ENCODE results near the gene CRTC1. TPM values are rescaled to one million over a fixed set of nuclear protein-coding genes. Genes with fewer than 3 reads are reported as not detected.

The CRTC1 gene
- total RNA-seq, 1 experiment from 2014 or later = 3.7 TPM

DNA sequence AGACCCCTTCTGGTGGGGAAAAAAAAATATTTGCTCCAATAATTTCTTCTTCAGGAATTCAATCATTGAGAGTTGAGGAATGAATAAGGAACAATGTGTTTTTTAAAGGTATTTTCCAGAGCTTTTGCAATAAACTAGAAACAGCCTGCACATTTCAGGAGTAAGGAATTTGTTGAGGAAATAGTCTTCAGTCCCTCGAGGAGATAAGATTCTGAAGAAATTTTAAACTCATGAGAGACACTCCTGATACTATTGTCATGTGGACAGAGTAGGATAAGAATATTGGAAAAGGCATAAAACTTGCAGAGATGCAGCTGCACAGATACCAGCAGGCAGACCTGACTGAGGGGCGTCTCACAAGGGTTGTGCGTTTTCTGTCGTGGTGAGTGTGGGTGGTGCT is 71.0 kb downstream of the CRTC1 start:
- Histone ChIP-seq H3K4me3 (ENCODE audit: low read length) (no peak overlapping the region), H3K27ac (ENCODE audit: low read length) (no peak overlapping the region), H3K4me2 (ENCODE audit: low read depth, low read length, poor library complexity, severe bottlenecking) (no peak overlapping the region), H3K9me3 (ENCODE audit: low read length) (no peaks in the 10 kb centered on the region), H4K20me1 (ENCODE audit: insufficient read depth, low read depth, low read length) (no peaks in the 10 kb centered on the region), H3K79me2 (ENCODE audit: low read length) (no peaks in the 10 kb centered on the region), H3K36me3 (ENCODE audit: insufficient read depth, low read length) (no peaks in the 10 kb centered on the region), H3K9ac (ENCODE audit: low read length) (no peak overlapping the region), H3K4me1 (ENCODE audit: low read length) (no peaks in the 10 kb centered on the region), H3K9me2 (replicated peaks; ENCODE audit: insufficient read depth, low read length) (no peaks in the 10 kb centered on the region), H2AFZ (ENCODE audit: low read length) (no peak overlapping the region), H3K27me3 (ENCODE audit: low read length) (no peaks in the 10 kb centered on the region)
- no peak for DNase-seq

- H2AFZ ChIP-seq (ENCODE audit: low read length) = no peak overlapping the region
- no peak overlapping the region for H3K9ac ChIP-seq (ENCODE audit: low read length)
- no peaks in the 10 kb centered on the region for H3K9me3 ChIP-seq (ENCODE audit: low read length)
- no peak overlapping the region for H3K4me2 ChIP-seq (ENCODE audit: low read depth, low read length, poor library complexity, severe bottlenecking)
- H3K27ac ChIP-seq (ENCODE audit: low read length) = no peak overlapping the region
- H3K9me2 ChIP-seq (replicated peaks; ENCODE audit: insufficient read depth, low read length) = no peaks in the 10 kb centered on the region
- no peaks in the 10 kb centered on the region for H4K20me1 ChIP-seq (ENCODE audit: insufficient read depth, low read depth, low read length)
- no peak overlapping the region for H3K4me3 ChIP-seq (ENCODE audit: low read length)
- no peaks in the 10 kb centered on the region for H3K27me3 ChIP-seq (ENCODE audit: low read length)
- no peaks in the 10 kb centered on the region for H3K36me3 ChIP-seq (ENCODE audit: insufficient read depth, low read length)
- DNase-seq = no peak
- no peaks in the 10 kb centered on the region for H3K79me2 ChIP-seq (ENCODE audit: low read length)
- H3K4me1 ChIP-seq (ENCODE audit: low read length) = no peaks in the 10 kb centered on the region
Measured at GRCh38 chr19:18756896-18757295, 73.4 kb downstream of the CRTC1 start.

DNA sequence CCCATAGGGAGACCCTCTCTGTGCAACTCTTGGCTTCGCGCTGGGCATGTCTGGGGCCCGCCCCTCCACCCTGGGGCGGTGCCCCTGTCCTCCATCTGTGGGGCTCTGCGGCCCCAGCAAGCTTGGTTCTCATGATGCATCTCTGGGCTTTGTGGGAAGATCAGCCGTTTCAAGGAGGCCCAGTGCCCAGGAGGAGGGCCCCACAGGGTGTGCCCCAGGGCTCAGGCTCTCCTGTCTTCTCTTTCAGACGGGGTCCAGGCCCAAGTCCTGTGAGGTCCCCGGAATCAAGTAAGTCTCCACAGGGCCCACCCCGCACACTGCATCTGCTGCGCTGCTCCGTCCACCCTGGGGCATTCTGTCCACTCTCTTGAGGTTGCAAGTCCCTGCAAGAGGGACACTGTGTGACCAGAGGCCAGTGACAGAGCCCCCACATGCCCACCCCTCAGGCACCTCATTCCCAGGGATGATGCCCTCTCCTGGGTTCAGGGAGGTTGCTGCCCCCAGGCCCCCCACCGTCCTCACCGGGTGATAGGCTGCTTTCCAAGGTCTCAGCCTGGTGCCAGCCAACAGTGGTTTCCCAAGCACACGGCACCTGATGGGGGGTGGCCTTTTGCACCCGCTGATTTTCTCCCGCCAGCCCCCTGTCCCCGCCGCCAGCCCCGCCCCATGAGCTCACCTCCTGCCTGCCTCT is 76.0 kb downstream of the CRTC1 start:
- Histone ChIP-seq H3K9me2 (replicated peaks; ENCODE audit: insufficient read depth, low read length) (no peaks in the 10 kb centered on the region), H2AFZ (ENCODE audit: low read length) (no peak overlapping the region), H3K27ac (ENCODE audit: low read length) (no peak overlapping the region), H4K20me1 (ENCODE audit: insufficient read depth, low read depth, low read length) (no peaks in the 10 kb centered on the region), H3K4me1 (ENCODE audit: low read length) (no peaks in the 10 kb centered on the region), H3K79me2 (ENCODE audit: low read length) (no peaks in the 10 kb centered on the region), H3K27me3 (ENCODE audit: low read length) (no peaks in the 10 kb centered on the region), H3K36me3 (ENCODE audit: insufficient read depth, low read length) (no peaks in the 10 kb centered on the region), H3K9me3 (ENCODE audit: low read length) (no peaks in the 10 kb centered on the region), H3K9ac (ENCODE audit: low read length) (no peak overlapping the region), H3K4me2 (ENCODE audit: low read depth, low read length, poor library complexity, severe bottlenecking) (no peak overlapping the region), H3K4me3 (ENCODE audit: low read length) (no peak overlapping the region)
- no peak for DNase-seq

GRCh38 chr19:18759995-18760426 is 76.5 kb downstream of the CRTC1 start:
- DNase-seq = no peak
- H3K4me1 ChIP-seq (ENCODE audit: low read length) = no peaks in the 10 kb centered on the region
- no peak overlapping the region for H3K9ac ChIP-seq (ENCODE audit: low read length)
- no peak overlapping the region for H3K4me2 ChIP-seq (ENCODE audit: low read depth, low read length, poor library complexity, severe bottlenecking)
- no peaks in the 10 kb centered on the region for H3K79me2 ChIP-seq (ENCODE audit: low read length)
- H2AFZ ChIP-seq (ENCODE audit: low read length) = no peak overlapping the region
- H3K27me3 ChIP-seq (ENCODE audit: low read length) = no peaks in the 10 kb centered on the region
- H3K9me3 ChIP-seq (ENCODE audit: low read length) = no peaks in the 10 kb centered on the region
- no peak overlapping the region for H3K4me3 ChIP-seq (ENCODE audit: low read length)
- no peaks in the 10 kb centered on the region for H4K20me1 ChIP-seq (ENCODE audit: insufficient read depth, low read depth, low read length)
- no peaks in the 10 kb centered on the region for H3K36me3 ChIP-seq (ENCODE audit: insufficient read depth, low read length)
- H3K27ac ChIP-seq (ENCODE audit: low read length) = no peak overlapping the region
- H3K9me2 ChIP-seq (replicated peaks; ENCODE audit: insufficient read depth, low read length) = no peaks in the 10 kb centered on the region

DNA sequence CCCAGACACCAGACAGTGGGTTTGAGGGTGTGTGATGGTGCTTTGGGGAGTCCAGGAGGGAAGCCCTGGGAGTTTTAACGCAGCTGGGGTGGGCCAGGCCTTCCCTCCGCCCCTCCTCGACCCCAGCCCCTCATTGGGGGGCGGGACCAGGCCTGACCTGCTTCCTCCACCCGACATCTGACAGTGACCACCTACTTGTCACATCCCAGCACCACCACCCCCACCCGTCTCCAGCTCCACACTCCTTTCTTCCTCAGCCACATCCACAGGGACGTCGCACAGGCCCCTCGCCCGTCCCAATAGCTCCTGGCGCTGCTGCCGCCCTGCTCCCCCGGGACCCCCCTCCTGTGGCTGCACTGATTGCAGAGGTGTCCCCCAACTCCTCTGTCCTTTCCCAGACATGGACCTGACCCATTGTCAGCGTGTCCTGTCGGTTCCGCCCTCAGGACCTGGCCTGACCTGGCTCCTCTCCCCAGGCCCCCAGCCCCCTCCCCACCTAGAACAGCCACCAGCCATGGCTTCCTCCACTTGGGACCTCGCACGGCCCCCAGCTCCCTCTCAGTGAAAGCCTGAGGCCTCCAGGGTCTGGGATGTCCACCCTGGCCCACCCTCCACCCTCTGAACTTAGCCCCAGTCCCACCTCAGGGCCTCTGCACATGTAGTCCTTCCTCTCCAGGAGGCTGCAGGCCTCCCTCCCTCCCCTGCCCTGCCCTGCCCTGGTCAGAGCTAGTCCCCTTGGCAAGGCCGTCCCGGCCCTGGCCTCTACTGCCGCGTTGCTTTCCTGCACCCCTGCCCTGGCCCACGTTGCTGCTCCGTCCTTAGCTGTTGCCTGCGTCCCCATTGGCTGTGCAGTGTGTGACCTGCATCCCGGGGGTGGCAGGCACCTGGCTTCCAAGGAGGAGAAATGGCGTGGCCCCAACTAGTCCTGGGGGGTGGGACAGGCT is 77.2 kb downstream of the CRTC1 start:
- Histone ChIP-seq H3K9ac (ENCODE audit: low read length) (no peak overlapping the region), H3K27ac (ENCODE audit: low read length) (no peak overlapping the region), H3K4me2 (ENCODE audit: low read depth, low read length, poor library complexity, severe bottlenecking) (no peak overlapping the region), H3K4me1 (ENCODE audit: low read length) (no peaks in the 10 kb centered on the region), H3K4me3 (ENCODE audit: low read length) (no peak overlapping the region), H3K79me2 (ENCODE audit: low read length) (no peaks in the 10 kb centered on the region), H3K9me2 (replicated peaks; ENCODE audit: insufficient read depth, low read length) (no peaks in the 10 kb centered on the region), H3K9me3 (ENCODE audit: low read length) (no peaks in the 10 kb centered on the region), H3K27me3 (ENCODE audit: low read length) (no peaks in the 10 kb centered on the region), H3K36me3 (ENCODE audit: insufficient read depth, low read length) (no peaks in the 10 kb centered on the region), H4K20me1 (ENCODE audit: insufficient read depth, low read depth, low read length) (no peaks in the 10 kb centered on the region), H2AFZ (ENCODE audit: low read length) (no peak overlapping the region)
- no peak for DNase-seq

DNA sequence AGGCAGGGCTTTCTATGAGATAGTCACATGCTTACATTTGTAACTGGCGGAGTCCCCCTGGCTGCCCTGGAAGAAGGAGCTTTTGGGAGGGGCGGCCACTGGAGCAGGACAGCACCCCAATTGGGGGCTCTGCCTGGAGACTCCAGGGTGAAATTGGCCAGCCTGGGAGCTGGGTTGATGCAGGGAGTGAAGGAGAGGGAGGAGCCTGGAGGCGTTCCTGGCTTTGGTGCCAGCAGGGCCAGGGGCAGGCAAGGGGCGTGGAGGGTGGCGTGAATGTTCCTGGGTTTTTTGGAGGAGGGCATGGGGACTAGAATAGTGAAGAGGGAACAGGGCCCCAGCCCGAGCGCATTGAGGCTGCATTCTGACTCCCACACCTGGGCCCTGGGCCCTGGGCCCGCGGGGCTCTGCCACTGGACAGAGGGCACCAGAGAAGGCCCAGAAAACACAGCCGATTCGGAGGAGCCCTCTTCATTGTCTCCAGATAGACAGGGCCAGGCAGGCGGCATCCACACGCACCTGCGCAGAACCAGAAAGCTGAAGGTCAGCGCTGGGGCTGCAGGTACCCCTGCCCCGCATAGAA is 78.1 kb downstream of the CRTC1 start:
- no peaks in the 10 kb centered on the region for H3K4me1 ChIP-seq (ENCODE audit: low read length)
- no peak overlapping the region for H3K27ac ChIP-seq (ENCODE audit: low read length)
- H4K20me1 ChIP-seq (ENCODE audit: insufficient read depth, low read depth, low read length) = no peaks in the 10 kb centered on the region
- DNase-seq = no peak
- no peak overlapping the region for H3K4me2 ChIP-seq (ENCODE audit: low read depth, low read length, poor library complexity, severe bottlenecking)
- no peaks in the 10 kb centered on the region for H3K9me2 ChIP-seq (replicated peaks; ENCODE audit: insufficient read depth, low read length)
- H3K9me3 ChIP-seq (ENCODE audit: low read length) = no peaks in the 10 kb centered on the region
- H3K79me2 ChIP-seq (ENCODE audit: low read length) = no peaks in the 10 kb centered on the region
- H2AFZ ChIP-seq (ENCODE audit: low read length) = no peak overlapping the region
- H3K4me3 ChIP-seq (ENCODE audit: low read length) = no peak overlapping the region
- H3K9ac ChIP-seq (ENCODE audit: low read length) = no peak overlapping the region
- H3K27me3 ChIP-seq (ENCODE audit: low read length) = no peaks in the 10 kb centered on the region
- H3K36me3 ChIP-seq (ENCODE audit: insufficient read depth, low read length) = no peaks in the 10 kb centered on the region

DNA sequence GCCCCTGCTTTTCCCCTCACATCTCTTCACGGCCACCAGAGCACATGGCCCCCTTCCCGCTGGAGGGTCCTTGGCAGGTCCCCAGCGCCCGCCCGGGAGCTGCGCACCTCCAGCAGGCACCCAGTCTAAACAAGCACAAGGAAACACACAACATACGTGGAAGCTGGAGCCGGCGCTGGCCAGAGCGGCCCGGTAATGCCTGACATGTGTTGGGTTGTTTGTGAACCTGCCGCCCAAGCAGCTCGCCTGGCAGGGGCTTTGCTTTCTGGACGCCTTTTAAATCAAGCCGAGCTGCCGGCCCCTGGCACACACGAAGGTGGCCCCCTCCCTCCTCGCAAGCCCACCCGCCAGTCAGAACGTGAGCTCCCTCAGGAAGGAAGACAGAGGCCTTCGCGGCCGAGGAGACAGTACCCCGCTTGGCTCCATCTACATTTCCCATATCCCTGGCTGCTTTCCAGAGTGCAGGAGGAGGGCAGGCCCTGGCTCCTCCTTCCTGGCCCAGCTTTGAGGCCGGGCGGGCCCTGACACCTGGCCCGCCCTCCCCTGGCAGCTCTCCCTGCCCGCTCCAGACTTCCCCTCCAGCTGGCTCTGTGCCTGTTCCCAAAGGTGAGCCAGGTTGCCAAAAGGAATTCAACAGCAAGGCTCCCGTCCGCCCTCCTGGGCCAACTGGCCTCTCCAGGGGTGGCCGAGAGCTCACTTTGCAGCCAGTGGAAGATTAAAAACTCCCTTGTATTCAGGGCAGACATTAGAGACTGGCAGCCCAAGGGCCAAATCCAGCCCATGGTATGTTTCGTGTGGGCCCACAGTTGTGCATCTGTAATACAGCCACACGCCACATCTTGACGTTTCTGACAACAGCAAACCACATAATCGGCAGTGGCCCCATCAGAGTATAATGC is 78.9 kb downstream of the CRTC1 start:
- no peak overlapping the region for H3K4me2 ChIP-seq (ENCODE audit: low read depth, low read length, poor library complexity, severe bottlenecking)

More for the DNA sequence above, 78.9 kb downstream of the CRTC1 start:
- DNase-seq = no peak
- Histone ChIP-seq H3K27ac (ENCODE audit: low read length) (no peak overlapping the region), H3K79me2 (ENCODE audit: low read length) (no peaks in the 10 kb centered on the region), H3K4me3 (ENCODE audit: low read length) (no peak overlapping the region), H3K4me1 (ENCODE audit: low read length) (no peaks in the 10 kb centered on the region), H3K9me3 (ENCODE audit: low read length) (no peaks in the 10 kb centered on the region), H3K9ac (ENCODE audit: low read length) (no peak overlapping the region), H3K27me3 (ENCODE audit: low read length) (no peaks in the 10 kb centered on the region), H3K9me2 (replicated peaks; ENCODE audit: insufficient read depth, low read length) (no peaks in the 10 kb centered on the region), H3K36me3 (ENCODE audit: insufficient read depth, low read length) (no peaks in the 10 kb centered on the region), H4K20me1 (ENCODE audit: insufficient read depth, low read depth, low read length) (no peaks in the 10 kb centered on the region), H2AFZ (ENCODE audit: low read length) (no peak overlapping the region)

Measured in Karpas-422 (cell line).